Endothelial cell of umbilical vein (primary cell): ENCODE data around the gene ATP9B.

ENCODE experiments used
- CTCF ChIP-seq, 2 donors: IDR thresholded peaks; 1 replicate in 1 of 2; 2 replicates in 1 of 2; pipeline ENCODE4 v1.5.1; 2011; ENCODE audit warnings: low read length in 2 of 2, mild to moderate bottlenecking in 2 of 2, moderate library complexity in 2 of 2, control low read depth in 1 of 2, inconsistent platforms in 1 of 2, low read depth in 1 of 2; ENCODE audit not compliant: insufficient read depth in 1 of 2; ENCODE audit errors: extremely low read depth in 1 of 2
- EZH2 ChIP-seq: IDR thresholded peaks from 2 replicates; pipeline ENCODE4 v1.6.1; 2012; ENCODE audit warnings: borderline replicate concordance, low read depth, mild to moderate bottlenecking, moderate library complexity, low read length, inconsistent platforms; ENCODE audit not compliant: severe bottlenecking
- GATA2 ChIP-seq: IDR thresholded peaks from 2 replicates; pipeline ENCODE4 v1.7.0; 2011; ENCODE audit warnings: low read depth, mild to moderate bottlenecking, moderate library complexity, mixed read lengths, low read length; ENCODE audit not compliant: insufficient read length, insufficient read depth
- MAX ChIP-seq: IDR thresholded peaks from 2 replicates; pipeline ENCODE4 v1.6.1; 2011; ENCODE audit not compliant: insufficient read depth, insufficient read length
- POLR2A ChIP-seq: IDR thresholded peaks from 2 replicates; pipeline ENCODE4 v1.6.1; 2012; ENCODE audit warnings: low read depth, mild to moderate bottlenecking, control low read depth, low read length
- POLR2AphosphoS5 ChIP-seq: IDR thresholded peaks from 2 replicates; pipeline ENCODE4 v1.6.1; 2012; ENCODE audit warnings: low read depth, mild to moderate bottlenecking, control low read depth, low read length, moderate library complexity; ENCODE audit not compliant: insufficient read depth

- TF ChIP-seq CTCF (IDR thresholded peaks at IDR 0.05; ENCODE audit: extremely low read depth in 1 of 2, insufficient read depth in 1 of 2, low read depth in 1 of 2, low read length in 2 of 2) = no peak
- no peak for TF ChIP-seq MAX
- TF ChIP-seq POLR2A = no peak
- TF ChIP-seq POLR2AphosphoS5 = no peak
- no peak for TF ChIP-seq GATA2
- no peak for TF ChIP-seq EZH2
These were observed 176.4 kb downstream of the ATP9B start for GRCh38 chr18:79245517-79246001.
